ENCODE results near the gene SLC6A19. TPM values are rescaled to one million over a fixed set of nuclear protein-coding genes. Genes with fewer than 3 reads are reported as not detected.
A peak's percentile ranks its signal among the peaks of the same experiment; 100 is the strongest.

Gene SLC6A19
- total and polyA plus RNA-seq, 2 of the 13 experiments (the other 11 are each of a cell fraction or from before 2014, with no cell fraction given): 0.02 TPM; not detected in 1

DNA sequence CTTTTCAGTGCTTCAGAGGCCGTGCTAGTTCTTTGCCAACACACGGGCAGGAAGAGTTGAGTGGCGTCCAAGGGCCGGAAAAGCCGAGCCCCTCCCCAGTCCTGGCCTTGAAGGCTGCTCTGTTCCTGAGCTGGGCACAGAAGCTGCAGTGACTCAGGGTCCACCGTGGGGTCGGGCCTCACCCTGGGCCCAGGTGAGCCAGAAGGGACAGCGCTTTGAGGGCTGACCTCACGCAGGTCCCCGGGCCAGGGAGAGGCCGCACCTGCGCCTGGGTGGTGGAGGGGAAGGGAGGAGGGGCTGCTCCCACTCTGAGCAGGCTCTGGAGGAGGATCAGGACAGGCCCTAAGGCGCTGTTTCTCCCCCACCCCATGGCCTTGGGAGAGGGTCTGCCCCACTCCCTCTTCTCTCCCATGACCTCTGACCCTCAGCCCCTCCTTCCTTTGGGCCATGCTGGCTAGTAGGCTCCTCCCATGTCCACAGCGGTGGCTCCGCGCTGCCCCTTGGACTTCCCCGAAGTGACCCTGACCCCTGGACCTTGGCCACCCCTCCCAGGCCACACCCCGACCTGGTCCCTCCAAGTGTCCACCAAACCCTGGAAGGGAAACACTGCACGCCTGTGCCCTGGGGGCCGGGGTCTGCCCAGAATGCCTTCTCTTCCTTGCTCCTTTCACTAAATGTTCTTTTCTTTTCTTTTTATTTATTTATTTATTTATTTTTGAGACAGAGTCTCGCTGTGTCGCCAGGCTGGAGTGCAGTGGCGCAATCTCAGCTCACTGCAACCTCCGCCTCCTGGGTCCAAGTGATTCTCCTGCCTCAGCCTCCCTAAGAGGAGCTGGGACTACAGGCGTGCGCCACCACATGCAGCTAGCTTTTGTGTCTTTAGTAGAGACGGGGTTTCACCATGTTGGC, 19.7 kb upstream of the SLC6A19 start (continued):
- TF ChIP-seq, protein P1, sequence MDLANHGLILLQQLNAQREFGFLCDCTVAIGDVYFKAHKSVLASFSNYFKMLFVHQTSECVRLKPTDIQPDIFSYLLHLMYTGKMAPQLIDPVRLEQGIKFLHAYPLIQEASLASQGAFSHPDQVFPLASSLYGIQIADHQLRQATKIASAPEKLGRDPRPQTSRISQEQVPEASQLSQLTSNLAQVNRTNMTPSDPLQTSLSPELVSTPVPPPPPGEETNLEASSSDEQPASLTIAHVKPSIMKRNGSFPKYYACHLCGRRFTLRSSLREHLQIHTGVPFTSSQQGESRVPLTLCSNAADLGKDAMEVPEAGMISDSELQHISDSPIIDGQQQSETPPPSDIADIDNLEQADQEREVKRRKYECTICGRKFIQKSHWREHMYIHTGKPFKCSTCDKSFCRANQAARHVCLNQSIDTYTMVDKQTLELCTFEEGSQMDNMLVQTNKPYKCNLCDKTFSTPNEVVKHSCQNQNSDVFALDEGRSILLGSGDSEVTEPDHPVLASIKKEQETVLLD (CRISPR knock-in tag; IDR thresholded peaks at IDR 0.05; ENCODE audit: low read depth): no peak
- TF ChIP-seq, protein P2, sequence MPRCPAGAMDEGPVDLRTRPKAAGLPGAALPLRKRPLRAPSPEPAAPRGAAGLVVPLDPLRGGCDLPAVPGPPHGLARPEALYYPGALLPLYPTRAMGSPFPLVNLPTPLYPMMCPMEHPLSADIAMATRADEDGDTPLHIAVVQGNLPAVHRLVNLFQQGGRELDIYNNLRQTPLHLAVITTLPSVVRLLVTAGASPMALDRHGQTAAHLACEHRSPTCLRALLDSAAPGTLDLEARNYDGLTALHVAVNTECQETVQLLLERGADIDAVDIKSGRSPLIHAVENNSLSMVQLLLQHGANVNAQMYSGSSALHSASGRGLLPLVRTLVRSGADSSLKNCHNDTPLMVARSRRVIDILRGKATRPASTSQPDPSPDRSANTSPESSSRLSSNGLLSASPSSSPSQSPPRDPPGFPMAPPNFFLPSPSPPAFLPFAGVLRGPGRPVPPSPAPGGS (CRISPR knock-in tag; IDR thresholded peaks at IDR 0.05): peak; percentile 52; the same call in 1 of the 2 replicates
- peak; percentile 71 for TF ChIP-seq ZNF263 (CRISPR knock-in tag; IDR thresholded peaks at IDR 0.05)
- peak; percentile 65 for TF ChIP-seq SPEN (CRISPR knock-in tag; IDR thresholded peaks at IDR 0.05; ENCODE audit: low read depth)
- TF ChIP-seq NR2F2 (IDR thresholded peaks at IDR 0.05; ENCODE audit: borderline replicate concordance, low read depth): peak; percentile 73
- TF ChIP-seq PITX1 (CRISPR knock-in tag; IDR thresholded peaks at IDR 0.05): peak; percentile 49; the same call in 1 of the 2 replicates
- TF ChIP-seq STAG1 (CRISPR knock-in tag; IDR thresholded peaks at IDR 0.05): no peak
- TF ChIP-seq ZNF430 (CRISPR knock-in tag; IDR thresholded peaks at IDR 0.05): peak; percentile 24; the same call in 1 of the 2 replicates
- TF ChIP-seq ZBTB7A (CRISPR knock-in tag; IDR thresholded peaks at IDR 0.05): peak; percentile 94; the same call in 1 of the 2 replicates
- TF ChIP-seq HNF4G (IDR thresholded peaks at IDR 0.05; ENCODE audit: borderline replicate concordance, low read depth, low read length): peak; percentile 97
- peak; percentile 96 for TF ChIP-seq HNF4G (CRISPR knock-in tag; IDR thresholded peaks at IDR 0.05; ENCODE audit: borderline replicate concordance, low read depth)
- peak; percentile 76 for TF ChIP-seq HOXA3 (CRISPR knock-in tag; IDR thresholded peaks at IDR 0.05)
- TF ChIP-seq, protein P3, sequence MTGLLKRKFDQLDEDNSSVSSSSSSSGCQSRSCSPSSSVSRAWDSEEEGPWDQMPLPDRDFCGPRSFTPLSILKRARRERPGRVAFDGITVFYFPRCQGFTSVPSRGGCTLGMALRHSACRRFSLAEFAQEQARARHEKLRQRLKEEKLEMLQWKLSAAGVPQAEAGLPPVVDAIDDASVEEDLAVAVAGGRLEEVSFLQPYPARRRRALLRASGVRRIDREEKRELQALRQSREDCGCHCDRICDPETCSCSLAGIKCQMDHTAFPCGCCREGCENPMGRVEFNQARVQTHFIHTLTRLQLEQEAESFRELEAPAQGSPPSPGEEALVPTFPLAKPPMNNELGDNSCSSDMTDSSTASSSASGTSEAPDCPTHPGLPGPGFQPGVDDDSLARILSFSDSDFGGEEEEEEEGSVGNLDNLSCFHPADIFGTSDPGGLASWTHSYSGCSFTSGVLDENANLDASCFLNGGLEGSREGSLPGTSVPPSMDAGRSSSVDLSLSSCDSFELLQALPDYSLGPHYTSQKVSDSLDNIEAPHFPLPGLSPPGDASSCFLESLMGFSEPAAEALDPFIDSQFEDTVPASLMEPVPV (CRISPR knock-in tag; IDR thresholded peaks at IDR 0.05): no peak
- 0 out of 2 replicates have a peak, but pooled peaks have one; percentile 34 for TF ChIP-seq KLF13 (CRISPR knock-in tag; IDR thresholded peaks at IDR 0.05)
- TF ChIP-seq FOXP1 (IDR thresholded peaks at IDR 0.05): no peak
- TF ChIP-seq FOXP1 (CRISPR knock-in tag; IDR thresholded peaks at IDR 0.05): peak; percentile 35; the same call in 1 of the 2 replicates
- TF ChIP-seq SATB2 (CRISPR knock-in tag; IDR thresholded peaks at IDR 0.05): no peak

Measured in HepG2 (cell line).